Islet of Langerhans (tissue), 1 donor: Measurements from ENCODE around the gene DOCK3.

Experiments
- FAIRE-seq: peaks from one replicate; lab custom pipeline; 2011; peaks lifted over from hg19 to GRCh38; lab: Jason Lieb, UNC

The DOCK3 gene

DNA sequence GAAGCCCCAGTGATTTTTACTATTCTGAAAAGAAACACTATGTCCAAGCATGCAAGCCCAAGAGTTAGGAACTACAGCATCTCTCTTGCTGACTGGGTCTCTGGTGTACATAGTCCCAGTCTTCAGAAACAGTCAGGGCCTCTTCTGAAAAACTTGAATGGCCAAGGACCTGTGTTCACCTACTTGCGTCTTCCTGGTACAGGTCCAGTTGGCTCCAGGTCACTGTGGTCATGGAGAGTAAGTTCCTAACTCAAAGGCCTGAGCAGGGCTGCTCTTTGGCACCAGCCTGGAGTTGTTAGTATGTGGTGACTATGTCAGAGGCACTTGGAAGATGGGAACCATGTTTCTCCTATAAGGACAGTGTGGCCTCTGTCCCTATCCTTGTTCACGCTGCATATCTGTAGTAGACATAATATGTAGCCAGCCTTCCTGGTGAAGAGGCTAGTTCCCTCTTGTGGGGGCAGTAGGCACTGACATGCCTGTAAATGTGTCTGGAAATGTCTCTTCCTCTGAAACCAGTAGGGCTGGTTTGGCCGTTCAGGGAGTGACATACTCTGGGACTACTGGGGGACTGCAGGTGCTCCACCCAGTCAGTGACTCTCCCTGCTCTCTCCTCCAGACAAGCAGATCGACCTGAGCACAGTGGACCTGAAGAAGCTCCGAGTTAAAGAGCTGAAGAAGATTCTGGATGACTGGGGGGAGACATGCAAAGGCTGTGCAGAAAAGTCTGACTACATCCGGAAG, 713.7 kb downstream of the DOCK3 start:
- no peak for FAIRE-seq

DNA sequence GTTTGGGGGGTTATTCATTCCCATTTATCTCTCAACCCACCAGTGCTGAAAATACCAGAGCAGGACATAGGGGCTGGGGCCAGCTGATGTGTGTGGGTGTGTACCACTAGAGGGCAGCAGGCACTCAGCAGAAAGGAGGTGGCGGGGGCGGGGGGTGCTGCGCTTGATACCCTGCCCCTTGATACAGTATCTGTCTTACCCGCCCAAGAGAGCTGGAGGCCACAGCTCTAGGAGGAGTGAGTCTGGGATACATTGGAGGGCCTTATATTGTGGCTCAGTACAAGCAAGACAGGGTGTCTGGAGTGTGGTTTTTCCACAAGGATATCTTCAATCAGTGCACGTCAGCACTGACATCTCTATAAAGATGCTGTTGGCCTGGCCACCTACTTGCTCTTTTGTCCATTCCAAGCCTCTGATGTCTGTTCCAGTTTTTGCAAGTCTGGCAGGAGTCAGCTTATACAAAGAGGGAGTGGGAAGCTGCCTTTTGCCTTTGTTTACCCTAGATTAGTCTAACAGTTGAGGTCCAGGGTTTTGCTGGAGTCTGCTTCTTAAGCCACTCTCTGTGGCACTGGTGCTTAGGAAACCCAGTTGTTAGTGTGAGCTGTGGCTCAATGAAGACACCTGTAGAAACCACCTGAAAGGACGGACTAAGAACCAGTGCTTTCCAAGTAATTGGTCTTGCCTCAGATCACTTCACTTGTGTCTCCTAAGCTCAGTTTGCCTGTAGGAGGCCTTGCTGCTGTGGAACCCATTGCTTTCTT, 714.9 kb downstream of the DOCK3 start:
- FAIRE-seq: no peak

DNA sequence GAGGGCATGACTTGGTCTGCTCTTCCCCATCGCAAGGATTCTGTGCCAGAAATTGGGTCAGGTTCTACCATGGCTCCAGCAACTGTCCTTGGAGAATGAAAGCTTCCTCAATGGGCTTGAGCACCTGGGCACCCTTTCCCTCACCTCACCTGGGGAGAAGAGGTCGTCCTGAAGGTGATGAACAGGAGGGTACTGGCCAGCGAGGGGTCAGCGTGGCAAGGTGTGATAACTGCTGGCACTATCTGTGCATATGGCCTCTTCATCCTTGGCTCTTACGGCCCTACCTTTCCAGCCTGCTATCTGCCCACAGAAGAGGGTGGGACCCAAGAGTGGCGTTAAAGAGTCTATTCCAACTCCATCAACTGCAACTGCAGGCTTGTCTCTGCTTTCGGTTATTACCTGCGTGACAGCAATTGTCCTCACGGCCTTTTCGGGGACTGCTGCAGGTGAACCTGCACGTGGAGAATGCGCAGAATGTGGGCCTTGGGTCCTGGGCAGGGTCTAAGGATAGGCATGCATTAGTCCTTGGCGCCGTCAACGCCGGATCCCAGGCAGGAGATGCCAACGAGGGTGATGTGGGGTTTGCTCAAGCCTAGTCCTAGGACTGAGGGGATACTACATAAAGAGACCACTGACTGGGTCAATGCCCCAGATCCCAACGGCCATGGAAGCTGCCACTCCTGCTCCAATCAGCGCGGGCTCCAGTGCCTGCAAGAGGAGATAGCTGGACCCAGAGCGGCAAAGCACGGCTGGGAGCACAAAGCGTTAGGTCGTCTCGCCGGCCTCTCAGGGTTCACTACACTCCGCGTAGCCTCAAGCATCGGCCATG, 715.7 kb downstream of the DOCK3 start:
- FAIRE-seq: no peak

DNA sequence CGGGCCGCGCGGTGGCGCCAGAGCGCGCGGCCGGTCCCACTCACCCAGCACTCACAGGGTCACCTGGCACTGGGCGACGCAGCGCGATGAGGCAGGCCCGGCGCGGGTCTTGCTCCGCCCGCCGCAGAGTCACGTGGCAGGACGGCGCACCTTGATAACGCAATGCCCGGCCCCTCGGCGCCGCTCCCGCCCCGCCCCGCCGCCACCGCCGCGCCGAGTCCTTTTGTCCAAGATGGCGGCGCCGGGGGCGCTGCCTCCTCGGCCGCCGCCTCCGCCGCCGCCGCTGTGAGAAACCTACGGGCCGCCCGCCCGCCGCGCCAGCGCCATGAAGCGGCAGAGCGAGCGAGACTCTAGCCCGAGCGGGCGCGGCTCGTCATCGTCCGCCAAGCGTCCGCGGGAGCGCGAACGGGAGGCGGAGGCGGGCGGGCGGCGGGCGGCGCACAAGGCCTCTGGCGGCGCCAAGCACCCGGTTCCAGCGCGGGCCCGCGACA, 716.4 kb downstream of the DOCK3 start, which contains the start of gene RBM15B:
RBM15B (plus strand) TSS at position 211 of the 491 bp plus-strand sequence; CDS start at position 326, 115 bp downstream.
- FAIRE-seq: no peak

DNA sequence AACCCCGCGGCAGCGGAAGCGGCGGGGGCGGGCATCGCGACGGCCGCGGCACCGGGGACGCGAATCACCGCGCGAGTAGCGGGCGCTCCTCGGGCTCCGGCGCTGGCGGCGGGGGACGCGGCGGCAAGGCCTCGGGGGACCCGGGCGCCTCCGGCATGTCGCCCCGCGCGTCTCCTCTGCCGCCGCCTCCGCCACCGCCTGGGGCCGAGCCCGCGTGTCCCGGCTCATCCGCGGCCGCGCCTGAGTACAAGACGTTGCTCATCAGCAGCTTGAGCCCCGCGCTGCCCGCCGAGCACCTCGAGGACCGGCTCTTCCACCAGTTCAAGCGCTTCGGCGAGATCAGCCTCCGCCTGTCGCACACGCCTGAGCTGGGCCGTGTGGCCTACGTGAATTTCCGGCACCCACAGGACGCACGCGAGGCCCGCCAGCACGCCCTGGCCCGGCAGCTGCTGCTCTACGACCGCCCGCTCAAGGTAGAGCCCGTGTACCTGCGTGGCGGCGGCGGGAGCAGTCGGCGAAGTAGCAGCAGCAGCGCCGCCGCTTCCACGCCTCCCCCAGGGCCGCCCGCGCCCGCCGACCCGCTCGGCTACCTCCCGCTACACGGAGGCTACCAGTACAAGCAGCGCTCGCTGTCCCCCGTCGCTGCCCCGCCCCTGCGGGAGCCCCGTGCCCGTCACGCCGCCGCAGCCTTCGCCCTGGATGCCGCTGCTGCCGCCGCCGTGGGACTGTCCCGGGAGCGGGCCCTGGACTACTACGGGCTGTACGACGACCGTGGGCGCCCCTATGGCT, 717.0 kb downstream of the DOCK3 start:
- no peak for FAIRE-seq

DNA sequence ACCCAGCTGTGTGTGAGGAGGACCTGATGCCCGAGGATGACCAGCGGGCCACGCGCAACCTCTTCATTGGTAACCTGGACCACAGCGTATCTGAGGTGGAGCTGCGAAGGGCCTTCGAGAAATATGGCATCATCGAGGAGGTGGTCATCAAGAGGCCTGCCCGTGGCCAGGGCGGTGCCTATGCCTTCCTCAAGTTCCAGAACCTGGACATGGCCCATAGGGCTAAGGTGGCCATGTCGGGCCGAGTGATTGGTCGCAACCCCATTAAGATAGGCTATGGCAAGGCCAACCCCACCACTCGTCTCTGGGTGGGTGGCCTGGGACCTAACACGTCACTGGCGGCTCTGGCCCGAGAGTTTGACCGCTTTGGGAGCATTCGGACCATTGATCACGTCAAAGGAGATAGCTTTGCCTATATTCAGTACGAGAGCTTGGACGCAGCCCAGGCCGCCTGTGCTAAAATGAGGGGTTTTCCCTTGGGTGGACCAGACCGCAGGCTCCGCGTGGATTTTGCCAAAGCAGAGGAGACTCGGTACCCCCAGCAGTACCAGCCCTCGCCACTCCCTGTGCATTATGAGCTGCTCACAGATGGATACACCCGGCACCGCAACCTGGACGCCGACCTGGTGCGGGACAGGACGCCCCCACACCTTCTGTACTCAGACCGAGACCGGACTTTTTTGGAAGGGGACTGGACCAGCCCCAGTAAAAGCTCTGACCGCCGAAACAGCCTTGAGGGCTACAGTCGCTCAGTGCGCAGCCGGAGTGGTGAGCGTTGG, 717.8 kb downstream of the DOCK3 start:
- FAIRE-seq: no peak

DNA sequence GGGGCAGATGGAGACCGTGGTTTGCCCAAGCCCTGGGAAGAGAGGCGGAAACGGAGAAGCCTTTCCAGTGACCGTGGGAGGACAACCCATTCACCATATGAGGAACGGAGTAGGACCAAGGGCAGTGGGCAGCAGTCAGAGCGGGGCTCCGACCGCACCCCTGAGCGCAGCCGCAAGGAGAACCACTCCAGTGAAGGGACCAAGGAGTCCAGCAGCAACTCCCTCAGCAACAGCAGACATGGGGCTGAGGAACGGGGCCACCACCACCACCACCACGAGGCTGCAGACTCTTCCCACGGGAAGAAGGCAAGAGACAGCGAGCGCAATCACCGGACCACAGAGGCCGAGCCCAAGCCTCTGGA, 718.4 kb downstream of the DOCK3 start:
- no peak for FAIRE-seq

DNA sequence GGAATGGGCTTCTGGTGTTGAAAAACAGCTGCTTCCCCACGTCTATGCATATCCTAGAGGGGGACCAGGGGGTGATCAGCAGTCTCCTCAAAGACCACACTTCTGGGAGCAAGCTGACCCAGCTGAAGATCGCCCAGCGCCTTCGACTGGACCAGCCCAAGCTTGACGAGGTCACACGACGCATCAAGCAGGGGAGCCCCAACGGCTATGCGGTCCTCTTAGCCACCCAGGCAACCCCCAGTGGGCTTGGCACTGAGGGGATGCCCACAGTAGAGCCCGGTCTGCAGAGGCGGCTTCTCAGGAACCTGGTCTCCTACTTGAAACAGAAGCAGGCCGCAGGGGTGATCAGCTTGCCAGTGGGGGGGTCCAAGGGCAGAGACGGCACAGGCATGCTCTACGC, 718.8 kb downstream of the DOCK3 start:
- FAIRE-seq: no peak

DNA sequence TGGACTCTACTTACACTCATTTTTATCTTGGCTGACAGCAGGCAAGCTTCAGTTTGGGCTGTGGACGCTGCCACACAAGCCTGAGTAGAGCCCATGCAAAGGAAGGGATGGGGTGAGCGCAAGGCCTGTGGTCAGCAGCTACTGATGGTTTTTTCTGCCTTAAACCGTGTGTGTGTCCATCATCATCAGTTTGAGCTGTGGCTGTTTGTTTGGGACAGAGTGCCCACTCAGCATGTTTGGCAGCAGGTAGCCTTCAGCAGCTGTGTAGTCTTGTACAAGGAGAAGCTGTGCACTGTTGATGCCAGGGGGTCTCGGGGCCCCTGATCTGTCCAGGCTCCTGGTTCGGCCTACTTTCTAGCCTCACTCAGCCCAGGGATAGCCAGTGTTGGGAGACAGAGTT, 719.8 kb downstream of the DOCK3 start:
- FAIRE-seq: no peak

DNA sequence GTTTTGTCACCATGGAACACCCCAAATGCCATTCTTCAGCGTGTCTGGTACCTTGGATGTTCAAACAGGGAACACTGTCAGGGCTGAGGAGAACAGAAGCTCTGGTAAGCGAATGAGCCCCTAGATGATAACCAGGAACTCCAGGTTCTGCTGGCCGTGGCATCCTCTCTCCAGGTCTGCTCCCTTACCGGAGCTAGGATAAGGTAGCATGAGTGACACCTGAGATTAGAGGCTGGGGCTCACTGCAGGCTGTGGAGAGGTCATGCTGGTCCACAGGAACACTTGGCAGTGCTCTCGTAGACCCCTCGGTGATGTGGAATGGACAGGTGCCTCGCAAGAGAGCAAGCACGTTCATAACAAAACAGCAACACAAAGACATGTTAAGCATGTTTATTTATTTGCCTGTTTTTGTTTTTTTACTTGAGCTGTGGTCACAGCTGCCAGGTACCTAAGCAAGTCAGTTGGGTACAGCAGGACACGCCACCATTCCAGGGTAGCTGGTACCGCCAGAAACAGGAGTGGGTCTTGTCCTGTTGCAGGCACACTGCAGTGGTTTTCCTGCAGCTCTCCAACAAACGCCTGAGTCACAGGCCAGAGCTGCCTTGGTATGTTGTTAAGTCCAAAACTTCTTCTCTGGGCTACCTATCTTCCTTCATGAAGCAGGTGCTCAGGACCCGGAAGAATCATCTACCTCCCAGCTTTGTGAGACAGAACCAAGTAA, 720.9 kb downstream of the DOCK3 start:
- no peak for FAIRE-seq

DNA sequence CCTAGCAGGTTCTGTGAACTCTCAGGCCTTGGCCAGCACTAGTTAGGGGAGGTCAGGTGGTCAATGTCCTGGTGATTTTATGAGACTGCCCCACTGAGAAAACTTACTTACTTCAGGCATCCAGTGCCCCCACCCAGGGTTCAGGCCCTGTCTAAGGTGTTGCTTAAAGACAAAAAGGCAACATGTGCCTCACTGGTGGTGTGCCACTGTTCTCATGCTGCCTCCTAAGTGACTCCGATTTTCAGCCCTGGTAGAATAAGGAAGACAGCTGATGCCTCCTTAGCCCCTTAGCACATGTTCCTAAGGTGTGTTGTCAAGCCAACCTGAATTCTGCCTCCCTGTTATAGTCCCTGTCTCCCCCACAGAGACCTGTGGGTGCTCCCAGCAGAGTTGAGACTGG, 721.7 kb downstream of the DOCK3 start:
- FAIRE-seq: no peak

DNA sequence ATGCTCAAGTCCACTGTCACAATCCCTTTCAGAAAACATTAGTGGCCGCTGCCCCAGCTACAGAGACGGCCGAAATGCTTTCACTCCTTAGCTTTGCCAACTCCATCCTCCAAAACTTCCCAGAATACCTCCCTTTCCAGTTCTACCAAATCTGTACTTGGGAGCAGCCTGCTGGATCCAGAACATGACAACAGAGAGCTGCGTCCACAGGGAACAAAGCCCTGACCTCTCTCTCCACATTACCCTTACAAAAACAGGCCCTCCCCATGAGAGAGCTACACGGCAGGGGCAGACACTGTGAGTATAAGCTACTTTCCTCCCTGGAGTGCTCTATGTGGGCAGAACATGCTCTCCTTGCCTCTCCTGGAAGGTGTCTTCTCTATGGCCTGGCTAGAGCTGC, 722.7 kb downstream of the DOCK3 start:
- no peak for FAIRE-seq

DNA sequence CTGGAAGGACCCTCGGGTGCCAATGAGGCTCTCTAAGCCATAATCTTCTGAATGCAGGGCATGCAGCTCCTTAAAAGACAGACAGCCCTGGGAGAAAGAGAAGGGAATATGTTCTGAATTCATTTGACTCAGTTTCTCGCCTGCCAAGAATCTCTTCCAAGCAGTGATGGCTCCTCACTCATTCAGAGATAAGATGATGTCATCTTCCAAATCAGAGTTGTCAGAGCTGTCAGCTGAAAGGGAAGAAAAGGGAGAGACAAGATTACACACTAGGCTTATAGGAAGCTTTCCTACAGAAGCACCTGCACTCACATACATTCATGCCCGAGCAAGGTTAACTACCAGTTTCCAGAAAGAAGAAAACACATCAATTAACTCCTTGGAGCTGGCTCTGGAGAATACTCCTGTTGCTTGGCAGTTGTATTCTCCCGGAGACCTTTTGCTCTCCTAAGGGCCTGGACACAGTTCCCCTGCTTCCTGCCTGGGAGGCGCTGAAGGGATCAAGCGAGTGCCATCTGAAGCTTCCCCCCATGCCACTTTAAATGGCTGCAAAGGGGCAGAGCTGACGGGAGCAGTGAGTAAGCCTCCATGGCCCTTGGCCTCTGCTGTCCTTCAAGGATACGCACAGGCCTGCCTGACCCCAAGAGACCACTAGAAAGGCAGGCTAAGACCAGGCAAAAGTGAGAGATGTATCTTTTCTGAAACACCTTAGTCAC, 724.0 kb downstream of the DOCK3 start:
- FAIRE-seq: no peak

DNA sequence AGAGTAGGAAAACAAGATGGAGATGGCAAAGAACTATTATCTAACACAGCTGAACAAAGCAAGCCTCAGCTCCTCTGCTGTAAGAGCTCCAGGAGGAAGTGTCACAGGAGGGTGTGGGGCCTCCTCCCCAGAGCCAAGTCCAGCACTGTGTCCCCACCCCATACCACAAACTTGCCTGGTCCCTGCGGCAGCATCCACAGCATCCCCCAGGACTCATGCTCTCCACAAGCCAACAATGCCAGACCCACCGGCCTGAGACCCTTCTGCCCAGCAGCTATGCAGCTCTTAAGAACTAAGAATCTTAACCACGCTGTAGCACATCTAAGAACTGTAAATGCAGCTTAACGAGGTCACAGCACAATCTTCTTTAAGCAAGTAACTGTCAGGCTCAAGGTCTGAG, 725.4 kb downstream of the DOCK3 start:
- no peak for FAIRE-seq

DNA sequence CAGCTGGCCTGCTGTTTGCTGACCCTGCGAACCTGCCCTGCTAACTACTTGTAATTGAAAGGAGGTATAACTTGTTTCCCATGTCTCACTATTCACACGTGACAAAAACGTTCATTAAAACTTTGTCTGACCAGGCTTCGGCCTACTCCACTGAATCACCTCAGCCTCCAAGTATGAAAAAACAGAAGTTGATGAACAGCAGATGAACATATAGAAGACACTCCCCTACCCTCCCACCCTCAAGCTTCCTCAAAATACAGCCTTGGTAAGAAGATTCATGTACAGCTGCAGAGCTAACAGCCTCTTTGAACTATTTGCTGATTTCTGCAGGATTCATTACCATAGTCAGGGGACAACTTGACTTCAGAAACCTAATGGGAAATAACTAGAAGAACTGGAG, 727.0 kb downstream of the DOCK3 start:
- FAIRE-seq: no peak

DNA sequence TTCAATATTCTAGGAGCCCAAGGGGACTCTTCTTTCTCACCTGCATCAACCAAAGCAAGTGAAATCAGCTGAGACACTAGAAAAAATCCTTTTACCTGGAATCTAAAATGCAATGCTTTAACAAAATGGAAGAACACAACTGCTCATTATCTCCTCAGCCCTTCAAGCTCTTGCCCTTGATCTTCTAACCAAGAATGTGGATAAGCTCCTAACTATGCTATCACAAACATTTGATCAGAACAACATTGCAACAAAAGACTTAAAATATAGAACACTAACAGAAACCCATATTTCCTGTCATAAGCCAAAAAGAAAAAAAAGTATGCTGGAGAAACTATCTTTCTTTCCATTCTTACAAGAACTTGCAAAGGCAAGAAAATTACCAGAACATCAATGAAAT, 728.9 kb downstream of the DOCK3 start:
- no peak for FAIRE-seq

DNA sequence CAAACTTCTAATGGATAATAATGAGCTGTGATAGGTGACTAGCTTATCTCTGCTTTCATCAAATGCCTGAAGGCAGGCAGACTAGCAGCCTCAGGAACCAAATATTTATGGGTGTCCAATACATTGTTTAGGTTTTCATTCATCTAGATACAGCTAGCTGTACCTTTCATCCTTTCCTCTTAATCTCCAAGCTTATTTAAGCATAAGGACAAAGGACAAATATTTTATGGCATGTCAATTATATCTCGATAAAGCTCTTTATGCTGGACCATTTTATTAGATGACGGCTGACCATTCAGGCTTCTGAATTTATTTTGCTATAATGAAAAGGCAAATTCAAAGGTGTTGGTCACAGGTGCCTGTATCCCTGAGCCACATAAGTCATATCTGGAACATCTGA, 733.3 kb downstream of the DOCK3 start:
- no peak for FAIRE-seq

DNA sequence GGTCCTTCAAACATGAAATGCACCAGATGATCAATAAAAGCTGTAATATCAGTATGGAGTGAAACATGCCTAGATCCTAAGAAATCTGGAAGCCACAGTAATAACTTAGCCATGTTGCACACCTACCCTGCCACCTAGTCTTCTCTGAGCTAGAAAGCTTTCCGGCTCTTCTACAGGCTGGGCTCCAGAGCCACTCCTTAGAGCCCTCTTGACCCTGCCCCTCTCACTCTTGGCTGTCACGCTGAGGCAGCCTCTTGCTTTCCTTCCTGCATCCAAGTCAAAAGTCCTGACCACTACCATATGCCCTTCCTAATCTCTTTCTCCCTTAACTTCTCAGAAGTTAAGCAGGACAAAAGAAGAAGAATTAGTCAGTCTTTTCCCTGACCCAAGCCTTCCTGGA, 734.1 kb downstream of the DOCK3 start:
- FAIRE-seq: no peak

DNA sequence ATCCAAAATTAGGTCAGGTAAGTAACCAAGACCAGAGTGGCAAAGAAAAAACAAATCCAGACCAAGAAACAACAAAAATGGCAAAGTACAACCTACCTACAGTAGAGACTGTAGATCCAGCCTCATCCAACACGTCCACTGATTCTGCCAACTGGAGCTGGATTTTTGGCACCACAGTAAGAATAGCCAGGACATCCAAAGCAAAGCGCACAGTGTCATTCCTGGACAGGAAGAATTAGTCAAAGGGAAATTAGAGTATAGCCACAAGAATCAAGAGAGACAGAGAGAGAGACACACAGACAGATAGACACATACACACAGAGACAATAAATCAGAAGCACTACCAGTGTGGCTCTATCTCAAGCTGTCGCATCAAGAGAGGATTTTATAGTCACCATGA, 747.5 kb downstream of the DOCK3 start:
- no peak for FAIRE-seq

DNA sequence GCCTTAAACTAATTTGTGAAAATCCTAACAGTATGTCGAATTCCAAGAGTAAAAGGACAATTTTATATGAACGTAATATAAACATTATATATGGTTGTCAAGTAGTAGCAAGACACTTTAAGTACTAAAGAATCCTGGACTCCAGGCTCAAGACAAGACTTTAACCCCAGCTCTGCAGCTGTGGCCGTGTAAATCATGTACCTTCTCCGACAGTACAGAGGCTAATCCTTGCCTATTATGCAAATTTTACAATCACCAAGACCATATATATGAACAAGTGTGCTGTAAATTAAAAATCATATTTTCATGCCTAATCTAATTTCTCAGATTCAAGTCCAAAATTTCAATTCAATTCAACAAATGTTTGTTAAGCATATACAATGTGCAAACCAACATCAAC, 752.2 kb downstream of the DOCK3 start:
- no peak for FAIRE-seq
